NCI-H524 treated with DMSO at 0.1 percent for 48 hours (cell line): ENCODE measurements around the gene GET4.

ENCODE experiments used
- DNase-seq: peaks from one replicate; lab custom pipeline; 2025; lab: John Stamatoyannopoulos, UW

GET4 gene

GRCh38 chr7:886626-887487 is 10.5 kb downstream of the GET4 start:
- DNase-seq, result no peak

- DNase-seq, result no peak
These were observed 11.1 kb downstream of the GET4 start for GRCh38 chr7:887488-887820.

GRCh38 chr7:888081-889024 is 12.0 kb downstream of the GET4 start:
- DNase-seq, result no peak

- no peak for DNase-seq
These were observed 12.7 kb downstream of the GET4 start for GRCh38 chr7:889025-889390.

- DNase-seq, result no peak
These were observed 13.0 kb downstream of the GET4 start for GRCh38 chr7:889391-889790.

GRCh38 chr7:890868-891267 is 14.5 kb downstream of the GET4 start:
- DNase-seq, result no peak

GRCh38 chr7:891291-891690 is 14.9 kb downstream of the GET4 start:
- no peak for DNase-seq

- no peak for DNase-seq
These were observed 15.5 kb downstream of the GET4 start for GRCh38 chr7:891805-892204.

GRCh38 chr7:892648-893593 is 16.6 kb downstream of the GET4 start:
- DNase-seq, result no peak

GRCh38 chr7:893686-894085 is 17.3 kb downstream of the GET4 start:
- DNase-seq, result no peak

GRCh38 chr7:894164-894867 is 18.0 kb downstream of the GET4 start:
- no peak for DNase-seq

GRCh38 chr7:894927-895450 is 18.6 kb downstream of the GET4 start:
- no peak for DNase-seq

GRCh38 chr7:895451-896052 is 19.2 kb downstream of the GET4 start:
- DNase-seq, result no peak

GRCh38 chr7:896346-897075 is 20.2 kb downstream of the GET4 start:
- DNase-seq, result no peak

GRCh38 chr7:897086-897485 is 20.7 kb downstream of the GET4 start:
- DNase-seq, result no peak

- no peak for DNase-seq
These were observed 21.5 kb downstream of the GET4 start for GRCh38 chr7:897771-898376.

- no peak for DNase-seq
These were observed 22.1 kb downstream of the GET4 start for GRCh38 chr7:898460-898854.

- DNase-seq, result no peak
These were observed 22.7 kb downstream of the GET4 start for GRCh38 chr7:898855-899681.

GRCh38 chr7:899806-900205 is 23.5 kb downstream of the GET4 start:
- no peak for DNase-seq
